Gastroesophageal sphincter (tissue), 4 donors: Measurements from ENCODE around the gene PRKCZ. TPM values are rescaled to one million over a fixed set of nuclear protein-coding genes. Genes with fewer than 3 reads are reported as not detected.
"Not testable (repeated sequence)": the region's sequence is repeated elsewhere in the genome, so short reads cannot be mapped to it uniquely, and the experiment has no call there.

Experiments
- ATAC-seq: fragments of 150-250 bp; one replicate; pipeline ENCODE4 v1.9.1; 2016; ENCODE audit warnings: mild to moderate bottlenecking, moderate library complexity
- H3K27ac ChIP-seq, 4 donors: fragments of 200-600 bp; sonication (generic) in 3 of 4; 1 replicate in 3 of 4; 2 replicates in 1 of 4; pipeline ENCODE4 v1.5.1; 2016 to 2019
- H3K27me3 ChIP-seq: fragments of 200-600 bp; sonication (generic); one replicate; pipeline ENCODE4 v1.5.1; 2019
- H3K36me3 ChIP-seq, 2 donors: fragments of 200-600 bp; sonication (generic); one replicate each; pipeline ENCODE4 v1.5.1; 2019; ENCODE audit warnings: control low read depth in 1 of 2
- H3K4me1 ChIP-seq, 3 donors: fragments of 200-600 bp; sonication (generic); 1 replicate in 2 of 3; 2 replicates in 1 of 3; pipeline ENCODE4 v1.5.1; 2016 to 2019; ENCODE audit warnings: control low read depth in 2 of 3
- H3K4me3 ChIP-seq, 2 donors: fragments of 200-600 bp; sonication (generic); one replicate each; pipeline ENCODE4 v1.5.1; 2019; ENCODE audit warnings: mild to moderate bottlenecking in 1 of 2, moderate library complexity in 1 of 2
- H3K9me3 ChIP-seq, 3 donors: fragments of 200-600 bp; sonication (generic); one replicate each; pipeline ENCODE4 v1.5.1; 2017 to 2019; ENCODE audit warnings: control low read depth in 2 of 3
- EP300 ChIP-seq: sonication (generic); formaldehyde crosslinking; IDR thresholded peaks from one replicate; pipeline ENCODE4 v1.6.1; 2017; ENCODE audit warnings: antibody characterized with exemption, mild to moderate bottlenecking
- POLR2A ChIP-seq, 2 donors: fragments of 450-650 bp; IDR thresholded peaks; one replicate each; pipeline ENCODE4 v1.6.1; 2017; ENCODE audit warnings: antibody characterized with exemption in 2 of 2, mild to moderate bottlenecking in 2 of 2, moderate library complexity in 1 of 2
- POLR2AphosphoS5 ChIP-seq: sonication (generic); formaldehyde crosslinking; IDR thresholded peaks from one replicate; pipeline ENCODE4 v1.6.1; 2017; ENCODE audit warnings: antibody characterized with exemption
- WGBS, 2 donors: methylation state at CpG; one replicate each; pipeline ENCODE4 v1.1.5; 2018; ENCODE audit warnings: low coverage in 1 of 2; 5-methylcytosine and 5-hydroxymethylcytosine counted together
- total RNA-seq, 4 donors: library from RNA; depleted of rRNA; stranded (reverse); fragments of >200 nt; gene quantifications; one replicate each; pipeline ENCODE4 v1.1.0, GENCODE V29; 2016
- TF ChIP-seq, protein P1 (sequence below), 4 experiments: fragments of 200-600 bp in 2 of 4; fragments of 450-650 bp in 2 of 4; sonication (generic) in 1 of 4; IDR thresholded peaks; one replicate each; pipeline ENCODE4 v1.5.1; 2017 to 2019; ENCODE audit warnings: antibody characterized with exemption in 4 of 4, mild to moderate bottlenecking in 2 of 4, moderate library complexity in 2 of 4

Gene PRKCZ
- total RNA-seq, 4 donors from 2014 or later, result 2.4 to 3.8 (median 2.9) TPM

GRCh38 chr1:2144501-2145090 is 94.4 kb downstream of the PRKCZ start:
- no peaks in the 10 kb centered on the region for H3K4me1 ChIP-seq
- H3K9me3 ChIP-seq, result no peaks in the 10 kb centered on the region
- no peak overlapping the region for H3K27ac ChIP-seq
- 100% methylated on average over 1 of the region's 15 CpGs; no CpG with 5 or more reads in 1 of the 2 donors for WGBS, 2 donors
- no peak overlapping the region for H3K4me3 ChIP-seq
- no peak for TF ChIP-seq EP300
- TF ChIP-seq, protein P1, sequence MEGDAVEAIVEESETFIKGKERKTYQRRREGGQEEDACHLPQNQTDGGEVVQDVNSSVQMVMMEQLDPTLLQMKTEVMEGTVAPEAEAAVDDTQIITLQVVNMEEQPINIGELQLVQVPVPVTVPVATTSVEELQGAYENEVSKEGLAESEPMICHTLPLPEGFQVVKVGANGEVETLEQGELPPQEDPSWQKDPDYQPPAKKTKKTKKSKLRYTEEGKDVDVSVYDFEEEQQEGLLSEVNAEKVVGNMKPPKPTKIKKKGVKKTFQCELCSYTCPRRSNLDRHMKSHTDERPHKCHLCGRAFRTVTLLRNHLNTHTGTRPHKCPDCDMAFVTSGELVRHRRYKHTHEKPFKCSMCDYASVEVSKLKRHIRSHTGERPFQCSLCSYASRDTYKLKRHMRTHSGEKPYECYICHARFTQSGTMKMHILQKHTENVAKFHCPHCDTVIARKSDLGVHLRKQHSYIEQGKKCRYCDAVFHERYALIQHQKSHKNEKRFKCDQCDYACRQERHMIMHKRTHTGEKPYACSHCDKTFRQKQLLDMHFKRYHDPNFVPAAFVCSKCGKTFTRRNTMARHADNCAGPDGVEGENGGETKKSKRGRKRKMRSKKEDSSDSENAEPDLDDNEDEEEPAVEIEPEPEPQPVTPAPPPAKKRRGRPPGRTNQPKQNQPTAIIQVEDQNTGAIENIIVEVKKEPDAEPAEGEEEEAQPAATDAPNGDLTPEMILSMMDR (IDR thresholded peaks at IDR 0.05), result no peak
- TF ChIP-seq POLR2A (IDR thresholded peaks at IDR 0.05), result no peak
- TF ChIP-seq POLR2AphosphoS5, result no peak
- ATAC-seq, result no peak
- no peaks in the 10 kb centered on the region for H3K27me3 ChIP-seq
- no peaks in the 10 kb centered on the region for H3K36me3 ChIP-seq

DNA sequence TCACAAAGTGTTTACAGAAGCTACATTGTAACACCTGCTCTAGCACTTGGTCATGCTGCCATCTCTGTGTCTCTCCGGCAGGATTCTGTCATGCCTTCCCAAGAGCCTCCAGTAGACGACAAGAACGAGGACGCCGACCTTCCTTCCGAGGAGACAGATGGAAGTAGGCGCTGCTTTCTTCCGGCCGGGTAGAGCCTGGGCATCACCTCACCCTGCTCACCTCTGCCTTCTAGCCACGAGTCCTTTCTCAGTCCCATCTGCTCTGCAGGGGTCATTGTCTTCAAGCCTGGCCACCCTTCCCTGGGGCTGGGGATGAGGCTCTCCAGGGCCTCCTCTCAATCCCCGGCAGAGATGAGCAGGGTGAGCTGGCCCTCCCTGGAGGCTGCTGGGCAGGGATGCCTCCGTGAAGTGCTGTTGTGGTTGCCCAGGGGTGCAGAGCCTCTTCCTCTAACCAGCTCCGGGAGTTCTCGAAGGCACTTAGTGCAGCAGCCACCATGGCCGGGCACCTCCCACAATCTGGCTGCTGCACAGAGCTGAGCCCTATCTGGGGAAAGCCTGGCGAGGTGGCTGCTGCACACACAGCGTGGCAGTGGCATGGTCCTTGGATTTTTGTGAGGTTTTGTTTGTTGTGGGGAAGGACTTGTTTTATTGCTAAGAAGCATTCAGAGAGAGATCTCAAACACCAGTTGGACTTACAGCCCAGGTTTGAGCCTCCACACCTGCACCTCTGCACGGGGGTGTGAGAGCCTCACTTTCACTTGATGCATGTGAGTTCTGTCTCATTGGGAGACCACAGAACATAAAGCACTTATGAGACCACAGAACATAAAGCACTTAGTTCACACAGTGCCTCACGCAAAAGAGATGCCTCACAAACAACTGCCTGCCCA is 96.0 kb downstream of the PRKCZ start:
- Histone ChIP-seq H3K4me1 (no peaks in the 10 kb centered on the region), H3K9me3 (no peaks in the 10 kb centered on the region), H3K27me3 (no peaks in the 10 kb centered on the region), H3K36me3 (no peaks in the 10 kb centered on the region), H3K4me3 (no peak overlapping the region), H3K27ac (no peak overlapping the region)
- no peak for ATAC-seq
- 91 to 97% methylated on average over 10 to 14 of the region's 19 CpGs for WGBS, 2 donors
- TF ChIP-seq POLR2A (IDR thresholded peaks at IDR 0.05) (no peak), POLR2AphosphoS5 (no peak), EP300 (no peak)
- TF ChIP-seq, protein P1 (IDR thresholded peaks at IDR 0.05), result no peak

DNA sequence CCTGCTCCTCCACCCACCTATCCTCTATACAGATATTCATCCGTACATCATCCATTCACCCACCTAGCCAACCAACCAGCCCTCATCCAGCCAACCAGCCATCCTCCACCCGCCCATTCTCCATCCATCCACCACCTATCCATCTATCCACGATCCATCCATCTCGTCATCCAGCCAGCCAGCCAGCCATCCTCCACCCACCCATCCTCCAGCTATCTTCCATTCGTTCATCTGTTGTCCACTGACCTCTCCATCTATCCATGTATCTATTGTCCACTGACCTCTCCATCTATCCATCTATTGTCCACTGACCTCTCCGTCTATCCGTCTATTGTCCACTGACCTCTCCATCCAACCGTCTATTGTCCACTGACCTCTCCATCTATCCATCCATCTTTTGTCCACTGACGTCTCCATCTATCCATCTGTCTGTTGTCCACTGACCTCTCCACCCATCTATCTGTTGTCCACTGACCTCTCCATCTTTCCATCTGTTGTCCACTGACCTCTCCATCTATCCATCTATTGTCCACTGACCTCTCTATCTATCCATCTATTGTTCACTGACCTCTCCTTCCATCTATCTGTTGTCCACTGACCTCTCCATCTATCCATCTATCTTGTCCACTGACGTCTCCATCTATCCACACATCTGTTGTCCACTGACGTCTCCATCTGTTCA is 96.8 kb downstream of the PRKCZ start:
- Histone ChIP-seq H3K36me3 (no peaks in the 10 kb centered on the region), H3K27me3 (no peaks in the 10 kb centered on the region), H3K27ac (no peak overlapping the region), H3K4me3 (no peak overlapping the region), H3K4me1 (no peaks in the 10 kb centered on the region), H3K9me3 (no peaks in the 10 kb centered on the region)
- ATAC-seq, result no peak
- WGBS, 2 donors, result 84 to 96% methylated on average over 8 to 11 of the region's 11 CpGs
- TF ChIP-seq, protein P1 (IDR thresholded peaks at IDR 0.05), result no peak
- no peak for TF ChIP-seq EP300
- no peak for TF ChIP-seq POLR2AphosphoS5
- no peak for TF ChIP-seq POLR2A (IDR thresholded peaks at IDR 0.05)

DNA sequence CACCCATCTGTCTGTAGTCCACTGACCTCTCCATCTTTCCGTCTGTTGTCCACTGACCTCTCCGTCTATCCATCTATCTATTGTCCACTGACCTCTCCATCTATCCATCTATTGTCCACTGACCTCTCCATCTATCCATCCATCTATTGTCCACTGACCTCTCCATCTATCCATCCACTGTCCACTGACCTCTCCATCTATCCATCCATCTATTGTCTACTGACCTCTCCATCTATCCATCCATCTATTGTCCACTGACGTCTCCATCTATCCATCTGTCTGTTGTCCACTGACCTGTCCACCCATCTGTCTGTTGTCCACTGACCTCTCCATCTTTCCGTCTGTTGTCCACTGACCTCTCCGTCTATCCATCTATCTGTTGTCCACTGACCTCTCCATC is 97.7 kb downstream of the PRKCZ start:
- not testable (repeated sequence) for H3K27ac ChIP-seq, H3K9me3 ChIP-seq, H3K4me3 ChIP-seq, H3K27me3 ChIP-seq, H3K36me3 ChIP-seq, H3K4me1 ChIP-seq, ATAC-seq
- 96 to 97% methylated on average over 5 of the region's 5 CpGs for WGBS, 2 donors

- no peaks in the 10 kb centered on the region for H3K27me3 ChIP-seq
- no peaks in the 10 kb centered on the region for H3K9me3 ChIP-seq
- no peaks in the 10 kb centered on the region for H3K36me3 ChIP-seq
- WGBS, 2 donors, result 50 to 59% methylated on average over 5 to 7 of the region's 14 CpGs
- no peak overlapping the region for H3K27ac ChIP-seq
- no peak overlapping the region for H3K4me3 ChIP-seq
- H3K4me1 ChIP-seq, result no peaks in the 10 kb centered on the region
- ATAC-seq, result peak; percentile 35
- TF ChIP-seq EP300 (no peak), POLR2A (IDR thresholded peaks at IDR 0.05) (no peak), POLR2AphosphoS5 (no peak)
- TF ChIP-seq, protein P1 (IDR thresholded peaks at IDR 0.05), result no peak
Observed at GRCh38 chr1:2148691-2149090, 98.5 kb downstream of the PRKCZ start.
